ENCODE data around the gene INO80C.

DNA sequence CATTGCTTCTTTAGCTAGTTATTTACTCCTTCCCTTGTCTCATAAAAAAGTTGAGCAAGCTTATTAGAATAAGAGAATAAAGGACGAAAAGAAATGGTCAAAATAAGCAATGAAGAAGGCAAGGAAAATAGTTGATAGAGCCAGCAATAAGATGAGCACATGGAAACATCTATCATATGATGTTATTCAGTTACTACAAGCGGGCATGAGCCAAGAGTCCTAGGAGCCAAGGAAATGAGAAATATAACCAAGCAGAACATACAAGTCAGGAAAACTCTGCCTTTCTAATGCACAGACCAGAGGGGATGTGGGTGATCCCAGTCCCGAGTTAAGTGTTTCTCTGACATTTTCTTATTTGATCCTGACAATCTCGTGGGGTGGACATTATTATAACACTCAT, 33.9 kb downstream of the INO80C start:
- TF ChIP-seq, protein P1, sequence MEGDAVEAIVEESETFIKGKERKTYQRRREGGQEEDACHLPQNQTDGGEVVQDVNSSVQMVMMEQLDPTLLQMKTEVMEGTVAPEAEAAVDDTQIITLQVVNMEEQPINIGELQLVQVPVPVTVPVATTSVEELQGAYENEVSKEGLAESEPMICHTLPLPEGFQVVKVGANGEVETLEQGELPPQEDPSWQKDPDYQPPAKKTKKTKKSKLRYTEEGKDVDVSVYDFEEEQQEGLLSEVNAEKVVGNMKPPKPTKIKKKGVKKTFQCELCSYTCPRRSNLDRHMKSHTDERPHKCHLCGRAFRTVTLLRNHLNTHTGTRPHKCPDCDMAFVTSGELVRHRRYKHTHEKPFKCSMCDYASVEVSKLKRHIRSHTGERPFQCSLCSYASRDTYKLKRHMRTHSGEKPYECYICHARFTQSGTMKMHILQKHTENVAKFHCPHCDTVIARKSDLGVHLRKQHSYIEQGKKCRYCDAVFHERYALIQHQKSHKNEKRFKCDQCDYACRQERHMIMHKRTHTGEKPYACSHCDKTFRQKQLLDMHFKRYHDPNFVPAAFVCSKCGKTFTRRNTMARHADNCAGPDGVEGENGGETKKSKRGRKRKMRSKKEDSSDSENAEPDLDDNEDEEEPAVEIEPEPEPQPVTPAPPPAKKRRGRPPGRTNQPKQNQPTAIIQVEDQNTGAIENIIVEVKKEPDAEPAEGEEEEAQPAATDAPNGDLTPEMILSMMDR (IDR thresholded peaks at IDR 0.05): no peak
- TF ChIP-seq POLR2A (IDR thresholded peaks at IDR 0.05) (no peak), POLR2AphosphoS5 (IDR thresholded peaks at IDR 0.05) (no peak)
